Hepatocyte (in vitro differentiated cells): Measurements from ENCODE around the gene ANKMY2. TPM values are rescaled to one million over a fixed set of nuclear protein-coding genes. Genes with fewer than 3 reads are reported as not detected.
A peak's percentile ranks its signal among the peaks of the same experiment; 100 is the strongest.
"Not testable (repeated sequence)": the region's sequence is repeated elsewhere in the genome, so short reads cannot be mapped to it uniquely, and the experiment has no call there.

ENCODE experiments used
- DNase-seq: peaks from one replicate; pipeline ENCODE4 v3.0.0-alpha.2; 2016; ENCODE audit warnings: low spot score
- H2AFZ ChIP-seq: fragments of 200-600 bp; sonication (generic); 2 replicates; pipeline ENCODE4 v1.6.0; 2016; ENCODE audit warnings: antibody characterized with exemption, mild to moderate bottlenecking
- H3K27ac ChIP-seq: fragments of 200-600 bp; sonication (generic); 2 replicates; pipeline ENCODE4 v1.5.1; 2016; ENCODE audit warnings: mild to moderate bottlenecking
- H3K27me3 ChIP-seq: fragments of 200-600 bp; sonication (generic); 2 replicates; pipeline ENCODE4 v1.6.1; 2016
- H3K36me3 ChIP-seq: fragments of 200-600 bp; sonication (generic); replicated peaks from 2 replicates; pipeline ENCODE4 v1.5.1; 2016; ENCODE audit warnings: low read depth; ENCODE audit not compliant: insufficient read depth
- H3K4me1 ChIP-seq: fragments of 200-600 bp; sonication (generic); 2 replicates; pipeline ENCODE4 v1.5.1; 2016; ENCODE audit warnings: mild to moderate bottlenecking, moderate library complexity; ENCODE audit not compliant: insufficient read depth
- H3K4me2 ChIP-seq: fragments of 200-600 bp; sonication (generic); 2 replicates; pipeline ENCODE4 v1.6.0; 2016
- H3K4me3 ChIP-seq: fragments of 200-600 bp; sonication (generic); 2 replicates; pipeline ENCODE4 v1.5.1; 2016; ENCODE audit warnings: mild to moderate bottlenecking
- H3K79me2 ChIP-seq: fragments of 200-600 bp; sonication (generic); 2 replicates; pipeline ENCODE4 v1.6.0; 2017; ENCODE audit warnings: mild to moderate bottlenecking
- H3K9me2 ChIP-seq: fragments of 200-600 bp; sonication (generic); replicated peaks from 2 replicates; pipeline ENCODE4 v1.6.0; 2017; ENCODE audit warnings: mild to moderate bottlenecking; ENCODE audit not compliant: insufficient read depth
- H3K9me3 ChIP-seq: fragments of 200-600 bp; sonication (generic); 2 replicates; pipeline ENCODE4 v1.5.1; 2016; ENCODE audit warnings: low read depth, mild to moderate bottlenecking
- H4K20me1 ChIP-seq: fragments of 200-600 bp; sonication (generic); 2 replicates; pipeline ENCODE4 v1.6.0; 2016; ENCODE audit warnings: mild to moderate bottlenecking; ENCODE audit not compliant: insufficient read depth, poor library complexity, severe bottlenecking
- EZH2 ChIP-seq: fragments of 200-600 bp; sonication (generic); IDR thresholded peaks from 2 replicates; pipeline ENCODE4 v1.6.1; 2016; ENCODE audit warnings: antibody characterized with exemption, mild to moderate bottlenecking, borderline replicate concordance
- EZH2phosphoT487 ChIP-seq: fragments of 200-600 bp; sonication (generic); IDR thresholded peaks from one replicate; pipeline ENCODE4 v1.6.1; 2018; ENCODE audit warnings: antibody characterized with exemption, mild to moderate bottlenecking, low read depth, moderate library complexity; ENCODE audit not compliant: unreplicated experiment, severe bottlenecking
- WGBS: methylation state at CpG from one replicate; pipeline ENCODE4 v1.1.6; 2016; ENCODE audit warnings: low lambda C conversion rate; ENCODE audit errors: missing lambda C conversion rate; 5-methylcytosine and 5-hydroxymethylcytosine counted together
- polyA plus RNA-seq: library from polyadenylated mRNA; unstranded; fragments of >200 nt; fragmentation: Nextera tagmentation; extraction: Ambion mirVana; gene quantifications from 2 replicates; pipeline ENCODE4 v1.2.1, GENCODE V29; 2016
- total RNA-seq: library from RNA; depleted of rRNA; stranded (reverse); fragments of >200 nt; gene quantifications from 2 replicates; pipeline ENCODE4 v1.2.3, GENCODE V29; 2014
- TF ChIP-seq, protein P1 (sequence below): fragments of 200-600 bp; sonication (generic); IDR thresholded peaks from 2 replicates; pipeline ENCODE4 v1.5.1; 2016; ENCODE audit warnings: antibody characterized with exemption, mild to moderate bottlenecking; ENCODE audit not compliant: poor library complexity

The ANKMY2 gene
- total and polyA plus RNA-seq, 2 experiments from 2014 or later = 30.7 to 42.5 TPM

DNA sequence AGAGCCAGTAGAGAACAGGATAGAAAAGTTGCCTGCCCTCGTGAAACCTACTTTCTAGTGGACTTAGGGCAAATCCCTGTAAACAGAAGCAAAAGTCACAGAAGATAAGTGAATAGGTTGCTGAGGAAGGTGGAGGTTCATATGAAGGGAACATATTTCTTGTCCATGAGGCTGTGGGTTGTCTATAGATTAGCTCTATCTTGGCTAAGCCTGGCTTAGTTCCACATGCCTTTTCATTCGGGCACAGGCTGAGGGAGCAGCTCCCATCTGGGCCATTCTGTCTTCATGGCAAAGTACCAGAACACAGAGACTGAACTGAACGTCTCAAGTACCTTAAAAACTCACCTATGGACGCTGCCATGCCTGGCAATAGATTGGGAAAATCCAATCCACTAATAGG, 45.7 kb upstream of the ANKMY2 start:
- Histone ChIP-seq H3K27me3 (no peaks in the 10 kb centered on the region), H3K4me1 (no peaks in the 10 kb centered on the region), H3K4me2 (no peak overlapping the region), H3K36me3 (peaks cover 4% of the 10 kb centered on the region), H3K9me2 (no peaks in the 10 kb centered on the region), H3K4me3 (no peak overlapping the region), H4K20me1 (no peaks in the 10 kb centered on the region), H3K79me2 (no peaks in the 10 kb centered on the region), H2AFZ (no peak overlapping the region), H3K9me3 (no peaks in the 10 kb centered on the region), H3K27ac (no peak overlapping the region)
- TF ChIP-seq EZH2 (no peak), EZH2phosphoT487 (no peak)
- TF ChIP-seq, protein P1, sequence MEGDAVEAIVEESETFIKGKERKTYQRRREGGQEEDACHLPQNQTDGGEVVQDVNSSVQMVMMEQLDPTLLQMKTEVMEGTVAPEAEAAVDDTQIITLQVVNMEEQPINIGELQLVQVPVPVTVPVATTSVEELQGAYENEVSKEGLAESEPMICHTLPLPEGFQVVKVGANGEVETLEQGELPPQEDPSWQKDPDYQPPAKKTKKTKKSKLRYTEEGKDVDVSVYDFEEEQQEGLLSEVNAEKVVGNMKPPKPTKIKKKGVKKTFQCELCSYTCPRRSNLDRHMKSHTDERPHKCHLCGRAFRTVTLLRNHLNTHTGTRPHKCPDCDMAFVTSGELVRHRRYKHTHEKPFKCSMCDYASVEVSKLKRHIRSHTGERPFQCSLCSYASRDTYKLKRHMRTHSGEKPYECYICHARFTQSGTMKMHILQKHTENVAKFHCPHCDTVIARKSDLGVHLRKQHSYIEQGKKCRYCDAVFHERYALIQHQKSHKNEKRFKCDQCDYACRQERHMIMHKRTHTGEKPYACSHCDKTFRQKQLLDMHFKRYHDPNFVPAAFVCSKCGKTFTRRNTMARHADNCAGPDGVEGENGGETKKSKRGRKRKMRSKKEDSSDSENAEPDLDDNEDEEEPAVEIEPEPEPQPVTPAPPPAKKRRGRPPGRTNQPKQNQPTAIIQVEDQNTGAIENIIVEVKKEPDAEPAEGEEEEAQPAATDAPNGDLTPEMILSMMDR = no peak
- 85% methylated on average over 4 of the region's 4 CpGs for WGBS
- DNase-seq = no peak

DNA sequence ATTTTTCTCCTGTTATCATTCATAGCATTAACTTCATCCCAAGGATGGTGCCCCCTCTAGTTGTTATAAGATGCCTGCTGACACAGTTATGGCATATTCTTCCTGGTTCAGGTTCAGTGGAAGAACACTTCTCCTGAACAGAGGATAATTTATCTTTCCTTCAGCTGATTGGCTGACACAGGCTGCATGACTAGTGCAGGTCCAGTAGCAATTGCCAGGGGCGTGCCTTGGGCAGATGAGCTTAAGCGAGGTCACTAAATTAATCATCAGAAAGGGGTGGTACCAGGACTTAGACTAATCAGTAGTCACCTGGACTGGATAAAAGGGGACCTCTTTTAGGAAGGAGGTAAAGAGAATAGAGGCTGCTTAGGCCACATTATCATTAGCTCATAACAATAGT, 42.7 kb upstream of the ANKMY2 start:
- H3K36me3 ChIP-seq = peaks cover 4% of the 10 kb centered on the region
- no peaks in the 10 kb centered on the region for H3K9me2 ChIP-seq
- H3K4me3 ChIP-seq = no peak overlapping the region
- TF ChIP-seq EZH2phosphoT487 = no peak
- no peak for TF ChIP-seq EZH2
- TF ChIP-seq, protein P1 = no peak
- no peak overlapping the region for H2AFZ ChIP-seq
- no peaks in the 10 kb centered on the region for H3K79me2 ChIP-seq
- H3K4me2 ChIP-seq = no peak overlapping the region
- no peaks in the 10 kb centered on the region for H3K4me1 ChIP-seq
- H3K27me3 ChIP-seq = no peaks in the 10 kb centered on the region
- no peak for DNase-seq
- 94% methylated on average over 2 of the region's 2 CpGs for WGBS
- no peak overlapping the region for H3K27ac ChIP-seq
- no peaks in the 10 kb centered on the region for H4K20me1 ChIP-seq
- no peaks in the 10 kb centered on the region for H3K9me3 ChIP-seq

DNA sequence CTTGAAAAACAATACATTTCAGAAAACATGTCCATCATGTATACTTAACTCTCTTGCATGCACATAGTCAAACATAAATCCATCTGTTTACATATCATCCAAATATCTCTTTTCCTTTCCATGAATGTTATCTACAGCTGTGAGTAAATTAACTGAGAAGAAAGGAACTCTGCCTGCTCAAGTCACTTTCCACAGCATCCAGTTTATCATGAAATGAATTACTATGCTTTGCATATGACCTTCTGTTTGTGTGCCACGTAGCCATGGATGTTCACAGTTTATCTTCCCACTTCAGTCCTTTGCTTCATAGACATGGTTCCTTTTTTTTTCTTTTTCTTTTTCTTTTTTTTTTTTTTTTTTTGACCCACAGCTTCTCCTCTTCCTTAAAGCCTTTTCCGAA, 40.0 kb upstream of the ANKMY2 start:
- peaks cover 4% of the 10 kb centered on the region for H3K36me3 ChIP-seq
- WGBS = 80% methylated on average over 2 of the region's 2 CpGs
- no peaks in the 10 kb centered on the region for H3K4me1 ChIP-seq
- no peaks in the 10 kb centered on the region for H3K27me3 ChIP-seq
- peaks cover 3% of the 10 kb centered on the region for H3K79me2 ChIP-seq
- no peak overlapping the region for H3K4me2 ChIP-seq
- H3K9me2 ChIP-seq = no peaks in the 10 kb centered on the region
- no peak overlapping the region for H3K4me3 ChIP-seq
- no peak for DNase-seq
- no peak overlapping the region for H3K27ac ChIP-seq
- TF ChIP-seq EZH2 = no peak
- TF ChIP-seq, protein P1 = no peak
- no peak for TF ChIP-seq EZH2phosphoT487
- no peaks in the 10 kb centered on the region for H4K20me1 ChIP-seq
- H2AFZ ChIP-seq = no peak overlapping the region
- no peaks in the 10 kb centered on the region for H3K9me3 ChIP-seq

DNA sequence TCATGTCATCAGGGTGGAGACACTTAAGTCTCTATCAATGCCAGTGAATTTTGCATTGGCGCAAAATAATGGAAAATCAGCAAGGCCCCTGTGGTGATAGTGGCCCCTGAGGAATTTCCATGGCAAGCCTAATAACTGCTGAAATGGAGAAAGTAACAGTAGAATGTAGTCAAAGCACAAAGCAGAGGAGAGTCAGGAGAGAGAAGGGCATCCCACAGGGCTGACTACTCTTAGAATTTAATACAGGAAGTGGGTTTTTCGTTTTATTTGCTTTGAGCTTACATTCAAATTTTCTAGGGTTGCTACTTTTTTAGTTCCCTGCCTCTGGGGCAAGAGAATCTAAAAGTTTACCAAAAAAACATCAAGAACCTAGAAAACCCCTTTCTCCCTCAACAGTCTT, 39.4 kb upstream of the ANKMY2 start:
- H3K4me2 ChIP-seq = no peak overlapping the region
- H3K9me2 ChIP-seq = no peaks in the 10 kb centered on the region
- H3K4me3 ChIP-seq = no peak overlapping the region
- H3K4me1 ChIP-seq = no peaks in the 10 kb centered on the region
- WGBS = 59% methylated on average over 2 of the region's 2 CpGs
- H3K27me3 ChIP-seq = no peaks in the 10 kb centered on the region
- no peak for DNase-seq
- H3K79me2 ChIP-seq = peaks cover 3% of the 10 kb centered on the region
- H3K27ac ChIP-seq = peak overlapping the region; percentile 22
- no peaks in the 10 kb centered on the region for H3K9me3 ChIP-seq
- no peak overlapping the region for H2AFZ ChIP-seq
- no peaks in the 10 kb centered on the region for H4K20me1 ChIP-seq
- no peak for TF ChIP-seq EZH2
- TF ChIP-seq, protein P1 = no peak
- TF ChIP-seq EZH2phosphoT487 = no peak
- peaks cover 3% of the 10 kb centered on the region for H3K36me3 ChIP-seq

DNA sequence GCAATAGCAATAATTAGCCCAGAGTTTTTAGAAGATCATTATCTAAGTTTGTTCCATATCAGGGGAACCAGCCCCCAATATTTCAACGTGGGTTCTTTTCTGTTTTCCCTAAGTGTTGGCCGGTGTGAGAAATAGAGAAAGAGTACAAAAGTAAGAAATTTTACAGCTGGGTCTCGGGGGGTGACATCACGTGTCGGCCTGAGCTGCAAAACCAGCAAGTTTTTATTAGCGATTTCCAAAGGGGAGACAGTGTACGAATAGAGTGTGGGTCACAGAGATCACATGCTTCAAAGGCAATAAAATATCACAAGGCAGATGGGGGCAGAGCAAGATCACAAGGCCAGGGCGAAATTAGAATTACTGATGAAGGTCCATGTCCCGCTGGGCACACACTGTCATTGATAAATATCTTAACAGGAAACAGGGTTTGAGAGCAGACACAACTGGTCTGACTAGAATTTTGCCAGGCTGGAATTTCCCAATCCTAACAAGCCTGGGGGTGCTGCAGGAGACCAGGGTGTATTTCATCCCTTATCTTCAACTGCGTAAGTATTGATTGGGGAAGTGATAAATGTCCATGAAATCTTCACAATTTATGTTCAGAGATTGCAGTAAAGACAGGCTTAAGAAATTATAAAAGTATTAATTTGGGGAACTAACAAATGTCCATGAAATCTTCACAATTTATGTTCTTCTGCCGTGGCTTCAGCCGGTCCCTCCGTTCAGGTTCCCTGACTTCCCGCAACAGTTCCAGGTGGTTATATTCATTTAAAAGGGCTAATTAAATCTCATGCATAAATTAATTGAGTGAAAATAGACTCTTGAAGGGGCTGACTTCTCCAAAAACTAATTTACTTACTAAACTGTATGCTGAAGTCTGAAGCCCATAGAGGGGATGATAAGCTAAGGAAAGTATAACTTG, 33.4 kb upstream of the ANKMY2 start:
- WGBS = 79% methylated on average over 14 of the region's 14 CpGs
- not testable (repeated sequence) for H3K9me2 ChIP-seq, H3K4me1 ChIP-seq, H3K36me3 ChIP-seq, H3K4me3 ChIP-seq, DNase-seq, H2AFZ ChIP-seq, H3K9me3 ChIP-seq, H4K20me1 ChIP-seq, H3K27me3 ChIP-seq
- peak overlapping the region; percentile 59 for H3K27ac ChIP-seq
- peak overlapping the region; percentile 3 for H3K4me2 ChIP-seq
- H3K79me2 ChIP-seq = peaks cover 25% of the 10 kb centered on the region
